Activated CD8-positive, alpha-beta memory T cell treated with anti-CD3 and anti-CD28 coated beads for 24 hours (primary cell): ENCODE results near the gene MTF1.
"Not testable (repeated sequence)": the region's sequence is repeated elsewhere in the genome, so short reads cannot be mapped to it uniquely, and the experiment has no call there.

Experiments
- DNase-seq: peaks from one replicate; pipeline ENCODE4 v3.0.0-alpha.2; 2020

MTF1 gene

DNA sequence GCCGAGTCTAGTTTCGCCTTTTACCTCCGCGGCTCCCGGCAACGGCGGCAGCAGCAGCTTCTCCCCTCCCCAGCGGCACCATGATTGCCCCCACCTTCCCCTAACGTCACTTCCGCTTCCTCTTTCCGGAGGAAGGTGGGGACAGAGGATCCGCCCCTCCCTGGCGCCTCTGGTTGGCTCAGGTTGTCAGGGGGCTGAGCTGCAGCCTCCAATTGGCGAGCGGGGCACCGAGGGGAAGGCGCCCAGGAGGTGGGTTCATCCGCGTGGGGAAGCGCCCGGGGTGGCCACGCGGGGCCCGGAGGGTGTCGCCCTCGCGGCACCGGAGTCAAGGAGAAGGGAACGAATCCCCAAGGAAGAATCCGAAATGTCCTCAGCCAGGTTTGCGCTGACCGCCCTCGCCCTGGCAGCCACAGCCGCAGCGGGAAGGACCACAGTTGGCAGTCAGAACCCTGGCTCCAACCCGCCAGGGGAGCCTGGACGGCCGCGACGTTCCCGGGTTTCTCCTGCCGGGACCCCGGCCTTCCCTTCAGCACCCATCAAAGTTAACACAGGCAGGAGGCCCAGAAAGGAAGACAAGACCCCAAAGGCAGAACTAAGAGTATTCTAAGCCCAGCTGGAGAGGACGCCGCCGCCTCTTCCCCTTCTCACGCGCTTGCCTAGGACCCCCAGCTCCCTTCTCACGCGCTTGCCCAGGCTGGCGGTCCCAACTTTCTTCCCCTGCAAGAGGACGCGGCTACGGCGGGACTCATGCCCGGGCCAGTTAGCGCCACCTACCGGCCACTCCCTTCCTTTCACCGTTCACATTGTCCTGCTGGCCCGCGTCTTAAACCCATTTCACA is at the start of gene MTF1:
MTF1 (minus strand) TSS at position 86 of the 839 bp plus-strand sequence. CDS start 1,934 bp downstream, outside the sequence.
- DNase-seq: peak; percentile 97

DNA sequence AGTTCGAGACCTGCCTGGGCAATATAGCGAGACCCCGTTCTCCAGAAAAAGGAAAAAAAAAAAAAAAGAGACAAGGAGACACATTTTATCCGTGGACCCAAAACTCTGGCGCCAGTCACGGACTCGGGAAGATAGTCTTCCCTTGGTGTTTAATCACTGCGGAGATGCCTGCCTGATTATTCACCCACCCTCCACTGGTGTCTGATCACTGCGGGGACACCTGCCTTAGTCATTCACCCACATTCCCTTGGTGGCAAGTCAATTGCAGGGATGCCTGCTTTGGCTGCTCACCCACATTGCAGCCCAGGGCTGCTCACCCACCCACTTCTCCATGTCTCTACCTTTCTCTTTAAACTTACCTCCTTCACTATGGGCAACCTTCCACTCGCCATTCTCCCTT is 49.1 kb upstream of the MTF1 start:
- not testable (repeated sequence) for DNase-seq

DNA sequence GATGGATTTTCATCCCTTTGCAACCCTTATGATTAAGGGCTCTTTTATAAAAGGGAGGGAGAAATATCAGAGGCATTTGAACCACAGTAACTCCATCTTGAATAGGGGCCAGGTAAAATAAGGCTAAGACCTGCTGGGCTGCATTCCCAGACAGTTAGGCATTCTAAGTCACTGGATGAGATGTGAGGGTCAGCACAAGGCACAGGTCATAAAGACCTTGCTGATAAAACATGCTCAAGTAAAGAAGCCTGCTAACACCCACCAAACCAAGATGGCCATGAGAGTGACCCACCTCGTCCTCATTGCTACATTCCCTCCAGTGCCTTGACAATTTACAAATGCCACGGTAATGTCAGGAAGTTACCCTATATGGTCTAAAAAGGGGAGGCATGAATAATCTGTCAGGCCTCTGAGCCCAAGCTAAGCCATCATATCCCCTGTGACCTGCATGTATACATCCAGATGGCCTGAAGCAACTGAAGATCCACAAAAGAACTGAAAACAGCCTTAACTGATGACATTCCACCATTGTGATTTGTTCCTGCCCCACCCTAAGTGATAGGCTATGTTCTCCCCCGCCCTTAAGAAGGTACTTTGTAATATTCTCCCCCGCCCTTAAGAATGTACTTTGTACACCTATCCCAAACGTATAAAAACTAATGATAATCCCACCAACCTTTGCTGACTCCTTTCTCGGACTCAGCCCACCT is 48.2 kb upstream of the MTF1 start:
- not testable (repeated sequence) for DNase-seq

DNA sequence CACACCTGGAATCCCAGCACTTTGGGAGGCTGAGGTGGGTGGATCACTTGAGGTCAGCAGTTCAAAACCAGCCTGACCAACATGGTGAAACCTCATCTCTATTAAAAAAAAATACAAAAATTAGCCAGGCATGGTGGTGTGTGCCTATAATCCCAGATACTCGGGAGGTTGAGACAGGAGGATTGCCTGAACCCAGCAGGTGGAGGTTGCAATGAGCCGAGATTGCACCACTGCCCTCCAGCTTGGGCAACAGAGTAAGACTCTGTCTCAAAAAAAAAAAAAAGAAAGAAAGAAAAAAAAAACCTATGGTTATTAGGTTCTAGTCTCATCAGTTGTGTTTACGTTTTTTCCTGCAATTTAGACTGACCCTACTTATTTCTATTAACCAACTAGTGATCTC is 47.2 kb upstream of the MTF1 start:
- DNase-seq: not testable (repeated sequence)

DNA sequence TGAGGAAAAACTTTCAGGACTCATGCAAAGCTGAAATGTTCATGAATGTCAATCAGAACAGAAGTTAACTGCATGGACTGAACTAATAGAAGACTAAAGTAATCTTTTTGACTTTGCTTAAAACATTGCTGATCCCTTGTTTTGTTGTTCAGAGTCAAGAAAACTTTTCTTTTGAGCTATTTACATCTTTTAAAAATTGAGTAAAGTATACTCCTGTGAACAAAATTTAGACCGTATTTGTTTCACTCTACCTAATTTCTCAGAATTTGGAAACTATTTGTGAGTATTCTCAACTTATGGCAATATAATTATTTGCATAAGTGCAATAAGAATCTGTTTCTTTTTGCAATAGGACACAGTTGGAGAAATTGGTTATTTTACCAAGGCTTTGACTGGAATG is 46.3 kb upstream of the MTF1 start:
- DNase-seq: no peak

DNA sequence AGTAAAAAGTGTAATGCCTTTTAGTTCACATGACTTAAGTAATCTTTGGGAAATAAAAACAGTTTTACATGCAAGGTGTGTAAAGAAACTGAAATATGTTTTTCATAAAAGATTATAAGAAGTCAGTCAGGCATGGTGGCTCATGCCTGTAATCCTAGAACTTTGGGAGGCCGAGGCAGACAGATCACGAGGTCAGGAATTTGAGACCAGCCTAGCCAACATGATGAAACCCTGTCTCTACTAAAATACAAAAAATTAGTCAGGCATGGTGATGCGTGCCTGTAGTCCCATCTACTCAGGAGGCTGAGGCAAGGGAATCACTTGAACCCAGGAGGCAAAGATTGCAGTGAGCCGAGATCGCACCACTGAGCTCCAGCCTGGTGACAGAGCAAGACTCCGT is 44.5 kb upstream of the MTF1 start:
- not testable (repeated sequence) for DNase-seq

DNA sequence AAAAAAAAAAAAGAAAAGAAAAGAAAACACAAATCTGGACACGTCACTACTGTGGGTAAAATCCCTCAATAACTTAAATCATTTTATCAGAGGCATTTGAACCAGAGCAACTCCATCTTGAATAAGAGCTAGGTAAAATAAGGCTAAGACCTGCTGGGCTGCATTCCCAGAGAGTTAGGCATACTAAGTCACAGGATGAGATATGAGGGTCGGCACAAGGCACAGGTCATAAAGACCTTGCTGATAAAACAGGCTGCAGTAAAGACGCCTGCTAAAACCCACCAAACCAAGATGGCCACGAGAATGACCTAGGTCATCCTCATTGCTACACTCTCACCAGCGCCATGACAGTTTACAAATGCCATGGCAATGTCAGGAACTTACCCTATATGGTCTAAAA is 43.6 kb upstream of the MTF1 start:
- no peak for DNase-seq

DNA sequence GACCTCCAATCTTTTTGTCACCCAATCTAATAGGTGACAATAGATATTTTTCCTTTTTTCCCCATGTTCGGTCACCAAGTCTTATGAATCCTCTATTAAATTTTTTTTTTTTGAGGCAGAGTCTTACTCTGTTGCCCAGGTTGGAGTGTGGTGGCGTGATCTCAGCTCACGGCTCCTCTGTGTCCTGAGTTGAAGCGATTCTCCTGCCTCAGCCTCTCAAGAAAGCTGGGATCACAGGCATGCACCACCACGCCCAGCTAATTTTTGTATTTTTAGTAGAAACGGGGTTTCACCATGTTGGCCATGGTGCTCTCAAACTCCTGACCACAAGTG is 42.5 kb upstream of the MTF1 start:
- no peak for DNase-seq

DNA sequence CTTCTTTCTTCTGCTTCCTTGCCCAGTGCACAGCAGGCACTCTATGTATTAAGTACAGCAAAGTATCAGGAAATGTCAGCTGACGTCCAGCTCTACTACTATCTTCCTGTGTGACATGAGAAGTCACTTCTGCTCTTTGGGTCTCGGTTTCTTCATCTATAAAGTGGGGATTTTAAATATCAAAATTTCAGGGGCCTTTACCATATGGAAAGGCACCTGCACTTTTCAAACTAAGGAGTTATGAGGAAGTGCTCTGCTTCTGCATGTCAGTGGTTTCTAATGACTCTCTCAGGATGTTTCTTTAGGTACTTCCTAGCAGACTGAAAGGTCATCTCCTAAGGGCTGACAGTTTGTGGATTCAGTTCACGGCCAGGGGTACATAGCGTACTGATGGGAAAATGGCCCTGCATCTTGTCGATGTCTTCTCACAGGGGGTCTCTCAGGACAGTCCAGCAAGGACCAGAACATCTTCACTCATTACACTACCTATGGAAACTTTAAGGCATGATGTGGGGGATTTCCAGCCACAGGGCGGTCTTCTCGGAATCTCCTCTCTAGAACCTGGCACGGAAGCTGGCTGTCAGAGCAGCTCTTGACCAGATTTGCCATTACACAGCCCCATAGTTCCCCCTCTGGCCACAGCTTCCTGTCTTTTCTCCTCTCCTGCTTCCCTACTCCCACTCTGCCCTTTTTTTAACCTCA is 42.0 kb upstream of the MTF1 start:
- DNase-seq: peak; percentile 60

DNA sequence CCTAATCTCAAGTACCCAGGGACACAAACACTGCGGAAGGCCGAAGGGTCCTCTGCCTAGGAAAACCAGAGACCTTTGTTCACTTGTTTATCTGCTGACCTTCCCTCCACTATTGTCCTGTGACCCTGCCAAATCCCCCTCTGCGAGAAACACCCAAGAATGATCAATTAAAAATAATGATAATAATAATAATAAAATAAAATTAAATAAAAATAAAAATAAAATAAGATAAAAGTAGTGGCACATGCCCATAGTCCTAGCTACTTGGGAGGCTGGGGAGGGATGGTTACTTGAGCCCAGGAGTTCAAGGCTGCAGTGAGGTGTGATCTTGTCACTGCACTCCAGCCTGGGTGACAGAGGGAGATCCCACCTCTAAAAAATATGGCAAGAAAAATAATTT is 38.2 kb upstream of the MTF1 start:
- not testable (repeated sequence) for DNase-seq

DNA sequence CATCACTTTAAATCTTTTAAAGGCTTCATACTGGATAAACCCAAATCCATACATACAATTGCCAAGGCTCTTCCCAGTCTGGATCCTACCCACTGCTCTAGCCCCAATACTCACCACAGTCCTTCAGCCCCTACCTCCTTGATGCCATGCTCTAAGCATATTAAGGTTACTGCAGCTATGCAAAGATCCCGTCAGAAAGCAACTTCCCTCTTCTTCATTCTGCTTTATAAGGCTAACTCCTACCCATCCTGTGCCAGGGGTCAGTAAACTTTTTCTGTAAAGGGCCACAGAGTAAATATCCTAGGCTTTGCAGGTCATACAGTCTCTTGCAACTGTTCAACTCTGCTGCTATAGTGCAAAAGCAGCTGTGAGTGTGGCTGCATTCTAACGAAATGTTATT is 34.3 kb upstream of the MTF1 start:
- no peak for DNase-seq

DNA sequence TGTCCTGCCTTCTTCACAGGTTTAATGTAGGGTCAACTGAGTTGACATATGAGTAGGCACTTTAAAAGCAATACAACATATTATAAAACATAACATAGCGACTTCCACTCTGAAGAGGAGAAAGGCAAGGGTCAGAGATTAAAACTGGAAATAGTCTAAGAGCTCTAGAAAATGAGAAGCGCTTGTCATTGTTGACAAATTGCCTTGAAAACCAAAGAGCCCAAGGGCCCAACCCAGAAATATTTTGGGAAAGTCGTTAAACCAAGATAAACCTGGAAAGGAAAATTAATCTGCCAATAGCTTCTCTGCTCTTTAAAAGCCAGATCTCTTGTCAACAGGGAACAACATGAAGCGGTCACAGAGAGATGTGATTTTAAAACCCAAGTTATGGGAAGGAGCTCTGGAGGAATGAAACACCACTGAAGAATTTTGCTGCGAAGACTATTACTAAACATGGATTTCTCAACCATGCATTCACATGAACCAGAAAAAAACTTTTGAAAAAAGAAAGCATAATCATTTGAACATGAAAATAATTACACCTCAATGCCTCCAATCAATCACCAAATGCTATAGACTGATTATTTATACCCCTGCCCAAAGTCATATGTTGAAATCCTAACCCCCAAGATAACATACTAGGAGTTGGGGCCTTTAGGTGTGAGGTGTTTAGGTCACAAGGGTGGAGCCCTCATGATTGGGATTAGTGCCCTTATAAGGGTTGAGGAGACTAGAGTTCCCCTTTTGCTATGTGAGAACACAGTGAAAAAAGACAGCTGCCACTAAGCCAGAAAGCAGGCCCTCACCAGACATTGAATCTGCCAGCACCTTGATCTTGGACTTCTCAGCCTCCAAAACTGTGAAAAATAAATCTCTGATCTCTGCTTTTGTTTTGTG is 33.0 kb upstream of the MTF1 start:
- DNase-seq: no peak

DNA sequence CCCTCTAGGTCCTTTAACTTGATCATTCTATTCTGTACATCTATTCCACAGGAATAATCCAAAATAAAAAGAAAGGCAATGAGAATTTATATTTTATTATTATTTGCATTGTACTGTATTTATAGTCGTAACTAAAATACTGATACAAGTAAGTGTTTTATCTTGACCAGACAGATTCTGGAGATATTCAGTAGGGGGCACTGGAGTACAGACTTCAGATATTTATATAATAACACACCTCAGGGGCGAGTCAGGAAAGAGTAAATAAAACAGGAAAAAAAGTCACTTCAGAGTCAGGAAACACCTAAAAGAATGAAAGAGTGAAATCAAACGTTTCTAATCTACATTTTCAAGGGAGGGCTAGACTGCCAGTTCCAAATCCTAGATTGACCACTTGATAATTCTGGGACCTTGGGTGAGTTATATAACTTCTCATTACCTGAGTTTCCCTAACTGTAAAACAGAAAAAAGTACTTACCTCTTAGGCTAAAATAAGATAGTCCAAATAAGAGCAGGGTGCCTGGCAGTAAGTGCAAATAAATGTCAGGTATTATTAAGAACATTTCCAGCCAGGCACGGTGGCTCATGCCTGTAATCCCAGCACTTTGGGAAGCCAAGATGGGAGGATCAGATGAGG is 31.1 kb upstream of the MTF1 start:
- DNase-seq: no peak

DNA sequence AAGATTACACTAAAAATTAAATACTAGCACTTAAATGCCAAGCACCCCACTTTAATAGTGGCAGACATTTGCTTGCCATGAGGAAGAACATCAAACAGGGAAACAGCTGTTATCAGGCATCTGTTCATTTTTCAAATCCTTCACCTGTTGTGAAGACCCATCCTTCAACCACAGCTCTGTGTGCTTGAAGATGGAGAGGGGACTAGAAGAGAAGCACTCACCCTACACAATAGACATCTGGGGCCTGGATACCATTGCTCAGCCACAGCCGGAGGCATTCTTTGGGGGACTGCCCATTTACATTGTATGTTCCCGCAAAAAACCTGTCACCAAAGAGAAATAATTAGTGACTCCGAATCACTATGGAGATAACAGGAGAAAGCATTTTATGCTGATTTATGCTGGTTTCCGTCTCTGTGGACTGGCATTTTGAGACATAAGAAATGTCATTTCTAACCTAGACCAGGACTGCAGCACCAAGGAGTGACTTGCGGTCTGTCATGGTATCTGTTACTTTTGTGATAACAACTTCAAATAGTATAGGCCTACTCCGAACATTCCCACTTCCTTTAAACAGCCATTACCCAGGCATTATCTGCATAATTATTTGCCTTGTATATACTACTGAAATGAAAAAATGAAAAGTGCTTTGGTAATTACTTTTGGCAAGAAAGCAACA is 28.8 kb upstream of the MTF1 start:
- DNase-seq: no peak

DNA sequence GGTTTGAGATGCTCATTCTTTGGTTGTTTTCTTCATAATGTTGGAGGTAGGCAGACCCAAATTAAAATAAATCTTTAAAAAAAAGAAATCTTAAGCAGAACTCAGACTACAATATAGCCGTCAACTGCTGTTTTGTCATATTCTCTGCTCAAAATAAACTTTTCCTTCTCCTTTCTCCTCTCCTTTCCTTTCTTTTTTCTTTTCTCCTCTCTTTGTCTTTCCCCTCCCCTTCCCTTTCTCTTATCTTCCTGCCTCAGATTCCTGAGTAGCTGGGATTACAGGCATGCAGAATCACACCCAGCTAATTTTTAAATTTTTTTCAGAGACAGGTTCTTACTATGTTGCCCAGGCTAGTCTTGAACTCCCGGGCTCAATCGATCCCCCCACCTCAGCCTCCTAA is 24.8 kb upstream of the MTF1 start:
- no peak for DNase-seq

DNA sequence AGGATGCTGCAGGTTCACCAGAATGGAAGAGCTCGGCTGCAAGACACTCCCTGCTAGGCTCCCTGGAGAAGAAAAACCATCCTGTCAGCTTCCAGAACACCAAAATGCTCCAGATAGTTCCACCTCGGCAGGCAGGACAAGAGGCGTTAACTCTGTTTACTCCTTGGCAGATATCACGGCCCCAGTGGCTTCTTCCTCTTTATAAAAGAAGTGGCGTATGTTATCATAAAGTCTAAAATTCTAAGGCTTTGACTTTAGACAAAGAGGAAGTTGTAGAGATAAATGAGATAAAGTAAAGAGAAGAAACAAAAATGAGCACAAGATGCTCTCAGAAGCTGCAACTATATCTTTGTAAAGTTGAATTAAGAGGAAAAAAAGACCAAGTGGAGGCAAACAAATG is 24.3 kb upstream of the MTF1 start:
- no peak for DNase-seq

DNA sequence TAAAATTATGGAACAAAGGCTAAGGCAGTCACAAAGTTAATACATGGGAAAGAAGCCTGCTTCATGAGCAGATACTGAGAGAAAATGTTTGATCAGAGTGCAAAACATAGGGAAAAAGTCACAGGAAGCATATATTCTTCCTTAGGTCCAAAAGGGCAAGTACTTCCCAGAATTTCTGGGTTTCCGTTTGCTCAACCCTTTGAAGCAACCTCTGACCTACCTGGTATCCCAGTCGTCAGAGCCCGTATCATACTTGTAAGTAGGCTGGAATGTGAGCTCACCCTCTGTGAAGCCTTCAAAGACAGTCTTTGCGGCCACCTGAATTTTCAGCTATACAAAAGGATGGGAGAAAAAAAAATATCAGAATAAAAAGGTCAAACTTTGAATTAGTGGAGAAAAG is 20.5 kb upstream of the MTF1 start:
- no peak for DNase-seq

DNA sequence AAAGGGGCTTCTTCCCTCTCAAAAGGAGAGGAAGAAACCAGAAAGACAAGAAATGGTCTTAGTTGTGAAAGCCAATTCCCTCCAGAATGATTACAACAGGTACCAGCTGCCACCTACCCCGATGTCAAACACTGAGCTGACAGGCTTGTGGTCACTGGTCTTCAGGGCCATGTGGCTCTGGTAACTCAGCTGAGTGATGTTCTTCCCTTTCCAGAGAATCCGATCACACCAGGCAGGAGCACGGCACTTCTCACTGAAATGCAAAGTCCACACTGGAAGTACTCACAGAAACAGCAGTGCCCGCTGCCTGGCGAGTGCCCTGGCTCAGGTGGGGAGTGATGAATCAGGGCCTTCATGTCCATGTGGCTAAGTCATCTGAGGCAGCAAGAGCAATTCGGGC is 18.7 kb upstream of the MTF1 start:
- no peak for DNase-seq

DNA sequence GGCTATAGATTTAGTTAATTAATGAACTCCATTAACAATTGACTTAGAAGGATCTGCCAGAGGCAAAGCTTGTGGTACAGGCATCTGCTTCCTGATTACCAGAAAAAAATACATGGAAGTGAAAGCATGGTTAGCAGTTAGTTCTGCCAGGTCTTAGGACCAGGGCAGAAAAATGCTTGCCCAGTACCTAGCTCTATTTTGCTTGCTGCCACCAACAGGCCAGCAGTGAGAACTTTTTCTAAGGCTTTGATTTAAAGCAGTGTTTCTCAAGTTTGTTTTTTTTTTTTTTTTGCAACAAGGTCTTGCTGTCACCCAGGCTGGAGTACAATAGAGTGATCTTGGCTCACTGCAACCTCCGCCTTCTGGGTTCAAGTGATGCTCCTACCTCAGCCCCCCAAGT is 16.4 kb upstream of the MTF1 start:
- no peak for DNase-seq

DNA sequence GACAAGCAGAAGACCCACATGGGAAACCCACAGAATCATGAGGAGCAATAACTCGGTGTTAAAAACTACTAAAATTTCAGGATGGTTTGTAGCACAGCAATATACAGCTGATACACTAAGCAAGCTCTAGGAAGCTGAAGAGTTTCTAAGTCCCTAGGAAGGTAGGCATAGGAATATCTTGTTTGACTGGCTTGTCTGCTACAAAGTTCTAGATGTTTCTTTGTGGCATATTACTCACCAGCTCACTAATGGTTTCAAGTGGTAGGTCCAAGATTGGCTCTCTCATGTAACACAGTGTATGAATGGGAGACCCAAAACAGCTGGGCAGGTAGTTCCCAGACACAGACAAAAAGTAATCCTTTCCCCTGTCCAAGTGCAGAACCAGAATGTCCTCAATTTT is 13.3 kb upstream of the MTF1 start:
- no peak for DNase-seq

DNA sequence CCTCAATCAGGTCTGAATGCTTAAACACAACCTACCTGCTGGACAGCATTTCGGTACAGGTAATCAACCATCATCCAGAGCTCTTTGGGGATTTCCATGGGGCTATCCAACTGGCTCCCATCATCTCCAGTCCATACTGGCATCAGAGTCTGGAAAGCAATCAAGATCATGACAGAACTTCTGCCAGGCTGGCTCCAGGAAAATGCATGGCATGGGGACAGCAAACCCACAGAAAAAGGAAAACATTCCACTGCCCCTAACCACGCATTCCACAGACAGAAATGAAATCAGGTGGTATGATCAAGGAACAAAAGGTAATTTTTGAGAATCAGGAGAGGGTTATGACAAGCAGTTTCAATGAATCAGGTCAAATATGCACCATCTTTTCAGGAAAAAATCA is 9.1 kb upstream of the MTF1 start:
- no peak for DNase-seq

DNA sequence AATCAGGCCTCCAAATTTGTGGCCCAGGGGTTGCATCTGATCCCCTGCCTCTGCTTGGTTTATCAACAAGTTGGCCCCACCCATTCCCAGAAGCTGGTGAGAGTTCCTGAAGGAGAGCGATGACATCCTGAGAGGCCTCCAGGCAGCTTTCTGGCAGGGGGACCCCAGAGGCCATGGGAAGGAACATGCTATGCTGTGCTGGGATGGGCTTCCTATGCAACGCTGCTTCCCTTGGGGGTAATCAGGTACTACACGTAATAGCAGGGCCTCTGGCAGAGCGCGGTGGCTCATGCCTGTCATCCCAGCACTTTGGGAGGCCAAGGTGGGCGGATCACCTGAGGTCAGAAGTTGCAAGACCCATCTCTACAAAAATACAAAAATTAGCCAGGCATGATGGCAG is 8.4 kb upstream of the MTF1 start:
- DNase-seq: no peak
